DMS153 treated with DMSO at 0.1 percent for 48 hours (cell line): Measurements from ENCODE around the gene IGF1R.

ENCODE experiments used
- DNase-seq: peaks from one replicate; lab custom pipeline; 2025; ENCODE audit not compliant: unreplicated experiment; lab: John Stamatoyannopoulos, UW

The IGF1R gene

GRCh38 chr15:98648654-98649471 is 524 bp downstream of the IGF1R start:
- no peak for DNase-seq

GRCh38 chr15:98649472-98650416 is 1.4 kb downstream of the IGF1R start:
- no peak for DNase-seq

GRCh38 chr15:98650417-98651035 is 2.2 kb downstream of the IGF1R start:
- no peak for DNase-seq

- DNase-seq: no peak
Measured at GRCh38 chr15:98651036-98651481, 2.7 kb downstream of the IGF1R start.

- DNase-seq: no peak
Measured at GRCh38 chr15:98651581-98652220, 3.4 kb downstream of the IGF1R start.

- DNase-seq: no peak
Measured at GRCh38 chr15:98653686-98654085, 5.3 kb downstream of the IGF1R start.

DNA sequence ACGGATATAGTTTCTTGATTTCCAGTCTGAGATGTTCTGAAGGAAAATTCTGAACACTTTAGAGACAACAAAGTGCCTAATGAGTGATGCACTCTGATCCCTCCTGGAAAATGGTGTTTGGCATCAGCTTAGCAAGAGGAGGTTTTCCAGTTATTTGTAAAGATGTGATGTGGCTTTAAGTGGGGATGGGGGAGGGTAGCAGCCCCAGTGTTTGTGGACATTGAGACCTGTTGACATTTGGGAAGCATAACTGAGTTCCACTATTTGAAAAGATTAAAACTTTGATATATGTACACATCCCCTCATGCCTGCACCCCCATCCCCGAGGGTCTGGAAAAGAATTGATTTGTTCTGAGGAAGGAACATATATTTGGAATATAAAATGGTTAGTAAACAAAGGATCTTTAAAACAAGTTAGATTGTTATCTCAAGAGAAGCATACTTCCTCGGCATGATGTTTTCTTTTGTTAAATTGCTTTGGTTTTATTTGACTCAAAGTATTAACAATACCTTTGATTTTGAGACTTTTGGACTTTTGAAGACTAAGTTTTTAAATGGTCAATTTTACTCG is 6.5 kb downstream of the IGF1R start:
- no peak for DNase-seq

- no peak for DNase-seq
Measured at GRCh38 chr15:98655732-98656131, 7.4 kb downstream of the IGF1R start.

DNA sequence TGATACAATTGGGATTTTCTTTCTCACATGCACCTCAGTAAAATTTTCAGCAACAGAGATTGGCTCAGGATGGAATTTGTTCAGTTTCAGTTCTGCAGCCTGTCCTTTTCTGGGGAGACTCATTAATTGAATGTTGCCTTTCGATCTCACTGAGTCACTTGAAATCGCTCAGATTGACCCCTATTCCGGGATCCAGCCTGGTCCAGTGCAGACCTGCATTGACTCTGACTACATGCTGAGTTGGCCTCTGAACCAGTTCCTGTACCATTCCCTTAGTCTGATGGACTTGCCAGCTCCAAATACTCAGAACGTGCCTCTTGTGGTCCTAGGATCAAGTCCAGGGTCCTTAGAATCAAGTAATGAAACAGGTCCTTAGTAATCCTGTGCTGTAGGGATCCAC is 9.4 kb downstream of the IGF1R start:
- DNase-seq: no peak

DNA sequence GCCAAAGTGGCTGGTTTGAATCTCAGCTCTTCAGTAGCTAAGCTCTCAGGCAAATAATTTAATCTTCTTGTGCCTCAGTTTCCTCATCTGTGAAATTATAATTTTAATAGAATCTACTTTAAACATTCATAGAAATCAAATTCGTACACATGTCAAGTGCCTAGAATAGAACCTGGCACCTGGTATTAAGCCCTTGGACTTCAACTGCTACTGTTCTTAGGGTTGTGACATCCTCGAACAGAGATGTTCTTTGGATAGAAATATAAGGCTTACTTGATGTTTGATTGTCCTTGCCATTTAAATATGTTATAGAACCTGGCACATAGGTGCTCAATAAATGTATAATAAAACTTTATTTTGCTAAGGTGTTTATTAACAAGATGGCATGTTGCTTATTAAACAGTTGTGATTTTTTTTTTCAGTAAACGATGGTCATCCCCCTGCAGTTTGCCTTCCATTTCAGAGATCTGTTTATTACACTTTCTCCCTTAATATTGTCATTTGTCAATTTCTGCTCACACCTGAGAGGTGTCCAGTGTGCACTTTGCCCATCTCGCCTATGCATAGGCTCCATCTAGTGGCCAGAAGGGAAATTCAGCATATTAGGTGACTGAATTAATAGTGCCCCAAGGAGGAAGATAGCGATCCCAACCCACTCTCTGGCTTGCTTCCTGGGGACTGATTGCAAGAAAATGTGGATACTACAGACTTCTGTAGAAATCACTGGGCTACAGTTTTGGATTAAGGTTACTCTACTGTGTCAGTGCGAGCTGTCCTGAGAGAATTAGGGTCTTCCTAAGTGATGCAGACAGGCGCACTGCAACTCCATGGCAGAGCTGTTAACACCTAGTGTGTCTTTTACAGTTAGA is 10.7 kb downstream of the IGF1R start:
- no peak for DNase-seq

DNA sequence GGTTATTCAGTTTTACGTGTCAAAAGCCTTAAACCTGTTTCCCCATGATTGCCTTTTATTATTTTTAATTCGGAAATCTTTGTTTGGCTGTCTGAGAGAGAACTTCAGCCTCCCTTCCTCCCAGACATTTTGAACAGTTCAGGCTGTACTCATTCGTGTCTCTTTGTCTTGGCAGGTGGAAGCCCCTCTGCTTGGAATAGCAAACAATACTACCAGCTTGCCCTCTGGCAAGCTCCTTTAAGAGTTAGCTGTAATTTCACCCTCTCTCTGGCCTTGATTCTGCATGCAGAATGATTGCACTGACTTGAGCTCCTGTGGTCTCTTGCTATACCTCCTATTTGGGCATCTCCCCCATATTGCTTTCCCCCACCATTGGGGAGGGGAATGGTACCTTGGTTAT is 11.7 kb downstream of the IGF1R start:
- no peak for DNase-seq

- DNase-seq: no peak
Measured at GRCh38 chr15:98663045-98663444, 14.7 kb downstream of the IGF1R start.

DNA sequence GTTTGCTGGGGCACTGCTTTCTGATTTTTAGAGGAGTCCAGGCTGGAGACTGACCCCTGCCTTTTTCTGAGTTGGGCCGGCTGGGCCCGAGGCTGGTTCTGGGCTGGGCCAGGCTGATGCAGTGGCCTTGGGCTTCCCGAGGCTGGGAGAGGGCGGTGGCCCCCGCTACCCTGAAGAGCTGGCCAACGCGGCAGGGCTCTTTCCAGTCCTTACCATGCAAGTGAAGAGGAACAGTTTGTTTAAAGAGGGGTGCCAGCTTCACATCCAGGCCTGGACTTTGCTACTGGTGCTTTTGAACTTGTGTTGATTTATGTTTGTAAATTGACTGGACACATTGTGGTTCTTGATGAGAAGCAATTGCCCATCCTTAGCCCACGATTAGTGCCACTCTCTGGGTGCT is 15.3 kb downstream of the IGF1R start:
- no peak for DNase-seq

DNA sequence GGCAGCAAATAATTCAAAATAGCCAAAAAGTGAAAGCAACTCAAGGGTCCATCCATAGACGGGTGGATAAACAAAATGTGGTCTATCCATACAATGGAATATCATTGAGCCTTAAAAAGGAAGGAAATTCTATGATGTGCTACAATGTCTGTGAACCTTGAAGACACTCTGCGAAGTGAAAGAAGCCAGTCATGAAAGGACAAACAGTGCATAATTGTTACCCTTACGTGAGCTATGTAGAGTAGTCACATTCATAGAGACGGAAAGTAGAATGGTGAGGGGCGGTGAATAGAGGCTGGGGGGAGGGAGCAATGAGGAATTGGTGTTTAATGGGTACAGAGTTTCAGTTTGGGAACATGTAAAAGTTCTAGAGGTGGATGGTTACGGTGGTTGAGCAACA is 18.1 kb downstream of the IGF1R start:
- DNase-seq: no peak

DNA sequence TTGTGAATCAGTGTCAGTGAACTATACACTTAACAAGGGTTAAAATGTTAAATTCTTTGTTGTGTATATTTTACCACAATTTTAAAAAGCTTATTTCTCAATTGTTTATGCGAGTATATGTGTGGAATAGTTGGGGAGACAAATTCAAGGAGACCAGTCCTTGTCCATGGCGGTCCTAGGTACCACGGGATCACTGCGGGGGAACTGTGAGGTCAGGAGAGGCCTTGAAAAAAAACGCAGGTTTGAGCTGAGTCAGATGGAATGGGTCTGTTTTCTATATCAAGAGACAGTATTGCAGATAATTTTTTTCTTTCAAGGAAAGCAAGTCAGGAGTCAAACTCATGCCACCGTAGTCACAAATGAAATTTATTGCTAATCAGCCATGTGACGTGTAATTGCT is 18.5 kb downstream of the IGF1R start:
- DNase-seq: no peak

GRCh38 chr15:98667521-98668179 is 19.3 kb downstream of the IGF1R start:
- no peak for DNase-seq

GRCh38 chr15:98668566-98669308 is 20.4 kb downstream of the IGF1R start:
- no peak for DNase-seq

GRCh38 chr15:98669638-98670037 is 21.3 kb downstream of the IGF1R start:
- no peak for DNase-seq
